Suprapubic skin (tissue), 4 donors: ENCODE data around the gene KAZALD1. TPM values are rescaled to one million over a fixed set of nuclear protein-coding genes. Genes with fewer than 3 reads are reported as not detected.

Experiments
- DNase-seq, 2 donors: peaks; one replicate each; pipeline ENCODE4 v3.0.0-alpha.2; 2019; ENCODE audit warnings: low spot score in 2 of 2
- H3K27ac ChIP-seq: fragments of 200-600 bp; sonication (generic); one replicate; pipeline ENCODE4 v1.5.1; 2019
- H3K27me3 ChIP-seq: fragments of 200-600 bp; sonication (generic); one replicate; pipeline ENCODE4 v1.5.1; 2019
- H3K36me3 ChIP-seq: fragments of 200-600 bp; sonication (generic); one replicate; pipeline ENCODE4 v1.5.1; 2019
- H3K4me1 ChIP-seq: fragments of 200-600 bp; sonication (generic); one replicate; pipeline ENCODE4 v1.5.1; 2019
- H3K4me3 ChIP-seq: fragments of 200-600 bp; sonication (generic); one replicate; pipeline ENCODE4 v1.5.1; 2019; ENCODE audit warnings: mild to moderate bottlenecking
- H3K9me3 ChIP-seq: fragments of 200-600 bp; sonication (generic); one replicate; pipeline ENCODE4 v1.5.1; 2019
- EP300 ChIP-seq: sonication (generic); formaldehyde crosslinking; IDR thresholded peaks from one replicate; pipeline ENCODE4 v1.6.1; 2017; ENCODE audit warnings: antibody characterized with exemption
- POLR2A ChIP-seq, 2 donors: fragments of 450-650 bp; IDR thresholded peaks; one replicate each; pipeline ENCODE4 v1.6.1; 2017; ENCODE audit warnings: antibody characterized with exemption in 2 of 2, mild to moderate bottlenecking in 2 of 2, moderate library complexity in 2 of 2
- POLR2AphosphoS5 ChIP-seq, 3 donors: sonication (generic); formaldehyde crosslinking; IDR thresholded peaks; one replicate each; pipeline ENCODE4 v1.6.1; 2017; ENCODE audit warnings: antibody characterized with exemption in 3 of 3
- whole genome bisulfite sequencing: methylation state at CpG from one replicate; pipeline ENCODE4 v1.1.5; 2018; 5-methylcytosine and 5-hydroxymethylcytosine counted together
- total RNA-seq, 4 donors: library from RNA; depleted of rRNA; stranded (reverse); fragments of >200 nt; gene quantifications; one replicate each; pipeline ENCODE4 v1.1.0, GENCODE V29; 2016
- TF ChIP-seq, protein P1 (sequence below), 2 donors: fragments of 200-600 bp in 1 of 2; fragments of 450-650 bp in 1 of 2; sonication (generic) in 1 of 2; IDR thresholded peaks; one replicate each; pipeline ENCODE4 v1.5.1; 2016 to 2019; ENCODE audit warnings: antibody characterized with exemption in 2 of 2, mild to moderate bottlenecking in 1 of 2, moderate library complexity in 1 of 2

KAZALD1 gene
- total RNA-seq, 4 donors from 2014 or later: 1.6 to 4.2 (median 2.5) TPM

- no peaks in the 10 kb centered on the region for H3K9me3 ChIP-seq
- peaks cover 10% of the 10 kb centered on the region for H3K27me3 ChIP-seq
- DNase-seq: peak; percentile 88 to 90
- no peak overlapping the region for H3K27ac ChIP-seq
- H3K36me3 ChIP-seq: no peaks in the 10 kb centered on the region
- peaks cover 15% of the 10 kb centered on the region for H3K4me1 ChIP-seq
- TF ChIP-seq, protein P1, sequence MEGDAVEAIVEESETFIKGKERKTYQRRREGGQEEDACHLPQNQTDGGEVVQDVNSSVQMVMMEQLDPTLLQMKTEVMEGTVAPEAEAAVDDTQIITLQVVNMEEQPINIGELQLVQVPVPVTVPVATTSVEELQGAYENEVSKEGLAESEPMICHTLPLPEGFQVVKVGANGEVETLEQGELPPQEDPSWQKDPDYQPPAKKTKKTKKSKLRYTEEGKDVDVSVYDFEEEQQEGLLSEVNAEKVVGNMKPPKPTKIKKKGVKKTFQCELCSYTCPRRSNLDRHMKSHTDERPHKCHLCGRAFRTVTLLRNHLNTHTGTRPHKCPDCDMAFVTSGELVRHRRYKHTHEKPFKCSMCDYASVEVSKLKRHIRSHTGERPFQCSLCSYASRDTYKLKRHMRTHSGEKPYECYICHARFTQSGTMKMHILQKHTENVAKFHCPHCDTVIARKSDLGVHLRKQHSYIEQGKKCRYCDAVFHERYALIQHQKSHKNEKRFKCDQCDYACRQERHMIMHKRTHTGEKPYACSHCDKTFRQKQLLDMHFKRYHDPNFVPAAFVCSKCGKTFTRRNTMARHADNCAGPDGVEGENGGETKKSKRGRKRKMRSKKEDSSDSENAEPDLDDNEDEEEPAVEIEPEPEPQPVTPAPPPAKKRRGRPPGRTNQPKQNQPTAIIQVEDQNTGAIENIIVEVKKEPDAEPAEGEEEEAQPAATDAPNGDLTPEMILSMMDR (IDR thresholded peaks at IDR 0.05): peak; percentile 33 to 77
- TF ChIP-seq POLR2AphosphoS5 (IDR thresholded peaks at IDR 0.05): no peak
- no peak overlapping the region for H3K4me3 ChIP-seq
- WGBS: 12% methylated on average over 18 of the region's 45 CpGs
Observed at GRCh38 chr10:101018600-101019439, 43.0 kb upstream of the KAZALD1 start.

- 71% methylated on average over 2 of the region's 2 CpGs for WGBS
Observed at GRCh38 chr10:101019440-101019703, 42.4 kb upstream of the KAZALD1 start.

GRCh38 chr10:101020427-101021075, 41.2 kb upstream of the KAZALD1 start:
- Histone ChIP-seq H3K4me3 (no peak overlapping the region), H3K27me3 (peaks cover 10% of the 10 kb centered on the region), H3K36me3 (no peaks in the 10 kb centered on the region), H3K9me3 (no peaks in the 10 kb centered on the region), H3K4me1 (peaks cover 9% of the 10 kb centered on the region), H3K27ac (no peak overlapping the region)
- whole genome bisulfite sequencing: 91% methylated on average over 10 of the region's 10 CpGs
- DNase-seq: no peak
- TF ChIP-seq EP300 (no peak), POLR2A (IDR thresholded peaks at IDR 0.05) (no peak), POLR2AphosphoS5 (IDR thresholded peaks at IDR 0.05) (no peak)
- TF ChIP-seq, protein P1 (IDR thresholded peaks at IDR 0.05): no peak

More at GRCh38 chr10:101019440-101019703, 42.4 kb upstream of the KAZALD1 start:
- no peak for DNase-seq
- no peak overlapping the region for H3K4me3 ChIP-seq
- H3K9me3 ChIP-seq: no peaks in the 10 kb centered on the region
- TF ChIP-seq EP300 (no peak), POLR2AphosphoS5 (IDR thresholded peaks at IDR 0.05) (no peak), POLR2A (IDR thresholded peaks at IDR 0.05) (no peak)
- TF ChIP-seq, protein P1 (IDR thresholded peaks at IDR 0.05): no peak
- H3K27me3 ChIP-seq: peaks cover 10% of the 10 kb centered on the region
- H3K4me1 ChIP-seq: peaks cover 10% of the 10 kb centered on the region
- no peak overlapping the region for H3K27ac ChIP-seq
- H3K36me3 ChIP-seq: no peaks in the 10 kb centered on the region

GRCh38 chr10:101021239-101021638, 40.5 kb upstream of the KAZALD1 start:
- peaks cover 9% of the 10 kb centered on the region for H3K4me1 ChIP-seq
- no peak for DNase-seq
- no peak overlapping the region for H3K4me3 ChIP-seq
- no peaks in the 10 kb centered on the region for H3K9me3 ChIP-seq
- peaks cover 9% of the 10 kb centered on the region for H3K27me3 ChIP-seq
- no peak overlapping the region for H3K27ac ChIP-seq
- WGBS: 68% methylated on average over 4 of the region's 4 CpGs
- H3K36me3 ChIP-seq: no peaks in the 10 kb centered on the region
- TF ChIP-seq EP300 (no peak), POLR2AphosphoS5 (IDR thresholded peaks at IDR 0.05) (no peak), POLR2A (IDR thresholded peaks at IDR 0.05) (no peak)
- TF ChIP-seq, protein P1 (IDR thresholded peaks at IDR 0.05): no peak

- H3K27ac ChIP-seq: no peak overlapping the region
- H3K36me3 ChIP-seq: no peaks in the 10 kb centered on the region
- 89% methylated on average over 9 of the region's 11 CpGs for WGBS
- H3K27me3 ChIP-seq: peaks cover 4% of the 10 kb centered on the region
- no peak overlapping the region for H3K4me3 ChIP-seq
- TF ChIP-seq EP300 (no peak), POLR2A (IDR thresholded peaks at IDR 0.05) (no peak), POLR2AphosphoS5 (IDR thresholded peaks at IDR 0.05) (no peak)
- TF ChIP-seq, protein P1 (IDR thresholded peaks at IDR 0.05): no peak
- no peak for DNase-seq
- H3K4me1 ChIP-seq: peaks cover 9% of the 10 kb centered on the region
- H3K9me3 ChIP-seq: no peaks in the 10 kb centered on the region
Observed at GRCh38 chr10:101021692-101022251, 40.0 kb upstream of the KAZALD1 start.
